ENCODE measurements around the gene ROCK1.
"Not testable (repeated sequence)": the region's sequence is repeated elsewhere in the genome, so short reads cannot be mapped to it uniquely, and the experiment has no call there.

ROCK1 gene

DNA sequence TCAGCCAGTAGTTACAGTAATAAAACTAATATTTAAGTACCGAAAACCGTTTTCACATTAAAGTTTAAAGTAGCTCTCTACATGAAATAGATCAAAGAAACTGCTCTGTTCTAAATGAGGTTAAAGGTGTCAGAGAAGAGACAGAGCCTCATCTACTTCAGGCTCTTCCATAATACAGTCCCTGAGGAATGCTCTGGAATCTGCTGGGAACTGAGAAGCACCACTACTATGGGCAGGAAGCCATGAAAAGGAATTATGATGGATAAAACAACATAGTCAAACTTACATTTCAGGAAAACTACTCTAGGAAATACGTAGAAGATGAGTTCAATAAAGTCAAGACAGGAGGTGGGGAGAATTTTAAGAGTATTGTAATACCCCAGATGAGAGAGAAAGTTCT, 60.0 kb downstream of the ROCK1 start:
- no peak for DNase-seq

DNA sequence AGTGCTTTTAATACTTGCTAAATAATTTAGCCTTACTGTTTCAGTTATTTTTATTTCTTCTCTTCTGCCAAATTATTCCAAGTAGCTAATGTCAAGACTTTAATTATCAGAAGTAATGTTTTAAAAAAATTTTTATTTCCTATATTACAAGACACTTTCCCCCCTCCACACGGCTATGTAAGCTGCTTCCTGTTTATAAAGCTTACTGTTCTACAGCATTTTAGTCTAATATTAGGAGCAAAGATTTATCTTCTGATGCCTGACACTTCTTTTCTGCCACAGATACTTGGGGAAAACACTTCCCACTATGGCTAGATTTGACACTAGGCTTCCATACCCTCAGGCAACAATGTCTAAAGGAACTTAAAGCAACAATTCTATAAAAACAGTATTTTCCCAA, 62.3 kb downstream of the ROCK1 start:
- no peak for DNase-seq

GRCh38 chr18:21047126-21047525, 64.5 kb downstream of the ROCK1 start:
- DNase-seq: no peak

DNA sequence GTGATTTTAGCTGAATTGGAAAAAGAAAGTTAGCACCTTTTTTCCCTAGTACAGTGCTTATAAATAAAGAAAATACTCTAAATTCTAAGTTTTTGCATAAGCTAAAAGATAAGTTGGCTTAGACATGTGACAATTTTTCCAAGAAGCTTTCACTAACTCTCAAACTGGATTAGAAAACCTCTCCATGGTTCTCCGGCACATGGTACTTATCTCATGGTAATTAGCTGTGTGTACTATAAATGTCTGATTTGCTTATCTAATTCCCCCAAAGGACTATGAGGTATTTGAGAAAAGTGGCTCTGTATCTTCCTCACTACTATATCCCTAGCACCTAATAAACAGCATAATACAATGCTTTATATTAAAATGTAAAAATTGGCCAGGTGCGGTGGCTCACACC, 71.1 kb downstream of the ROCK1 start:
- DNase-seq: no peak

DNA sequence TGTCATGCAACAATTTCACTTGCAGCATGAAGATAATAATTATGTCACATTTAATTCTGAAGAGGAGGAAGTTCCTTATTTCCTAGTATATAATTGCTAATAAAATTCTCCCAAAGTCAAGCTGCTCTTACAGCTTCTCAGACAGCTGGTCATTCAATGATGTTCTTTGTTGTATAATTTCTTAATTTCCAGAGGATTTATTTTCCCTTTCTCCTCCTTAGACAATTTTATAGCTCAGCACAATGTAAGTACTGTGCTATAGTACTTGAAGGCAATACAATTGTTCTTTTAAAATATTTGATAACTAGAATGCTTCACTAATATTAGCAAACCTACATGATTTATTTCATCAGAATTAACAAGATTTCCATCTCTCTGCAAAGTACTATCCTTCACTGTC, 73.4 kb downstream of the ROCK1 start:
- no peak for DNase-seq

DNA sequence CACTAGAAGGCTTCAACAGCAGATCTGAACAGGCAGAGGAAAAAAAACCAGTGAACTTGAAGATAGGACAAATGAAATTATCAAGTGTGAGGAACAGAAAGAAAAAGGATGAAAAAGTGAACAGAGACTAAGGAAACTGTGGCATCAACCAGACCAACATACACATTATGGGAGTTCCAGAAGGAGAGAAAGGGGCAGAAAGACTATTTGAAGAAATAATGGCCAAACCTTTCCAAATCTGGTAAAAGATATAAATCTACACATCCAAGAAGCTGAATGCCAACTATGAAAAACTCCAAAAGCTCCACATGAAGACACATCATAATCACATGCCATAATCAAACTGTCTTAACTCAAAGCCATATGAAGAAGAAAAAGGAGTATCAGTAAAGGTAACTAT, 79.8 kb downstream of the ROCK1 start:
- DNase-seq: no peak

- DNase-seq: not testable (repeated sequence)
Measured at GRCh38 chr18:21018257-21018656, 93.4 kb downstream of the ROCK1 start.

GRCh38 chr18:21012308-21012707, 99.3 kb downstream of the ROCK1 start:
- no peak for DNase-seq

- no peak for DNase-seq
Measured at GRCh38 chr18:21004726-21005125, 106.9 kb downstream of the ROCK1 start.

GRCh38 chr18:21000667-21001066, 110.9 kb downstream of the ROCK1 start:
- no peak for DNase-seq

GRCh38 chr18:20997371-20997770, 114.2 kb downstream of the ROCK1 start:
- DNase-seq: no peak

- DNase-seq: no peak
Measured at GRCh38 chr18:20996418-20996817, 115.2 kb downstream of the ROCK1 start.

- DNase-seq: no peak
Measured at GRCh38 chr18:20988726-20989125, 122.9 kb downstream of the ROCK1 start.

GRCh38 chr18:20975077-20975476, 136.5 kb downstream of the ROCK1 start:
- no peak for DNase-seq

DNA sequence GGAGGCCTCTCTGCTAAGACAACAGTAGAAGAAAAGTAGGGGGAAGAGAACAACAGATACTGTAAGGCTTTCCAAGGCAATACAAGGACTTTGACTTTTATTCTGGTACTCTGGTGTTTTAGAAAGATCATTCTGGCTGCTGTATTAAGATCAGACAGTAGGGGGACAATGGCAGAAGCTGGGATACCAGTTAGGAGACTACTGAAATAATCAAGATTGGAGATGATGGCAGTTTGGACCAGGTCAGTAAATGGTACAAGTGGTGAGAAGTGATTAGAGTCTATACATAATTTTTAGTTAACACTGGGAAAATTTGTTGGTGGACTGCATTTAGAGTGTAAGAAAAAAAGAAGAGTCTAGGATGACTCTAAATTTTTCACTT, 139.7 kb downstream of the ROCK1 start:
- DNase-seq: no peak

DNA sequence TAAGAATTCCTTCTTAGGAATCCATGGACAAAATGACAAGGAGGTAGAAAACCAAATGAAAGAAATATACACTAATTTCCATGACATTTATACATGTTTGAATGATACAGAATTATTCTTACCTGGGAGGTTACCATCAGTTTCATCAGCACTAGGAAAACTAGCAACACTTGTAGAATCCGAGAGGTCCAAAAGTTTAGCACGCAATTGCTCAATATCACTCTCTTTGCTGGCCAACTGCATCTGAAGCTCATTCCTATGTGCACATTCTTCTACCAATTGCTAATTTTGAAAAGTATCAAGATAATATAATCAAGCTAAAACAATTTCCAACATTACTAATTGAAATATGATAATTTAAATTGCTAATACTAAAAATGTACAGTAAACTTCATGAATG, 144.8 kb downstream of the ROCK1 start:
- DNase-seq: no peak

- DNase-seq: no peak
Measured at GRCh38 chr18:20963027-20963426, 148.6 kb downstream of the ROCK1 start.

GRCh38 chr18:20960735-20961134, 150.9 kb downstream of the ROCK1 start:
- DNase-seq: no peak

DNA sequence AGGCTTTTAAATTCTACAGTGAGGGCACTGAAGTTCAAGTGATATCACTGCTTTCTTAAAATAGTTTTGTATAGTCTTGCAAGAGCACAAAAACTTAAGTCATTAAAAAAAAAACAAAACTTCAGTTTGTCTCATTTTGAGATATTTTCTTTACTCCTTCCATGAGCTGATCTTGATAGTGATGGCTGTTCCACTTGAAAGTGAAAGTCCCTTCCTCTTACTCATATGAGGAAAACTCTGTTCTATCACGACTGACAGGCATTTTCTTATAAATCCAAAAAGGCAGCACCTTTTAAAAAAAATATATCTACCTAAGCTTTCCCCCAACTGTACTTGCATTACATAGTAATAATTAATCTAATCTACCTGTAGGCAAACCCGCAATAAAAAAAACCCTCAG, 160.8 kb downstream of the ROCK1 start:
- not testable (repeated sequence) for DNase-seq

All from hippocampal formation (tissue), 2 donors.